AG09309 (cell line): Measurements from ENCODE around the gene GBA2.

Experiments used
- DNase-seq: peaks from one replicate; pipeline ENCODE4 v3.0.0-alpha.2; 2010; ENCODE audit warnings: low read depth
- H3K4me3 ChIP-seq: 2 replicates; pipeline ENCODE4 v1.5.1; 2011; ENCODE audit warnings: mild to moderate bottlenecking, low read depth, low read length, moderate library complexity; ENCODE audit not compliant: control insufficient read depth
- TF ChIP-seq, protein P1 (sequence below): IDR thresholded peaks from 2 replicates; pipeline ENCODE4 v1.5.1; 2011; ENCODE audit warnings: mild to moderate bottlenecking, low read depth, low read length, inconsistent platforms; ENCODE audit not compliant: insufficient read depth, control insufficient read depth; ENCODE audit errors: missing control alignments

GBA2 gene

DNA sequence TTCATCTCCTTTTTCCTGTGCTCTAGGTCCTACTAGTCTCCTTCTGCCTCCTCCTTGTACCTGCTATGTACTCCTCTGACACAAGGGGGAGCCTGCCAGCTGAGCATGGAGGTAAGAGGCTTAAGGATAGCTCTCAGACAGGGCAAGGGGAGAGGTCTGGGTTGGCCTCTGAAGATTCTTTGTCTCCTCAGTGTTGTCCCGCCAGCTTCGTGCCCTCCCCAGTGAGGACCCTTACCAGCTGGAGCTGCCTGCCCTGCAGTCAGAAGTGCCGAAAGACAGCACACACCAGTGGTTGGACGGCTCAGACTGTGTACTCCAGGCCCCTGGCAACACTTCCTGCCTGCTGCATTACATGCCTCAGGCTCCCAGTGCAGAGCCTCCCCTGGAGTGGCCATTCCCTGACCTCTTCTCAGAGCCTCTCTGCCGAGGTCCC is 12.8 kb downstream of the GBA2 start:
- peak; percentile 32 for DNase-seq
- TF ChIP-seq, protein P1, sequence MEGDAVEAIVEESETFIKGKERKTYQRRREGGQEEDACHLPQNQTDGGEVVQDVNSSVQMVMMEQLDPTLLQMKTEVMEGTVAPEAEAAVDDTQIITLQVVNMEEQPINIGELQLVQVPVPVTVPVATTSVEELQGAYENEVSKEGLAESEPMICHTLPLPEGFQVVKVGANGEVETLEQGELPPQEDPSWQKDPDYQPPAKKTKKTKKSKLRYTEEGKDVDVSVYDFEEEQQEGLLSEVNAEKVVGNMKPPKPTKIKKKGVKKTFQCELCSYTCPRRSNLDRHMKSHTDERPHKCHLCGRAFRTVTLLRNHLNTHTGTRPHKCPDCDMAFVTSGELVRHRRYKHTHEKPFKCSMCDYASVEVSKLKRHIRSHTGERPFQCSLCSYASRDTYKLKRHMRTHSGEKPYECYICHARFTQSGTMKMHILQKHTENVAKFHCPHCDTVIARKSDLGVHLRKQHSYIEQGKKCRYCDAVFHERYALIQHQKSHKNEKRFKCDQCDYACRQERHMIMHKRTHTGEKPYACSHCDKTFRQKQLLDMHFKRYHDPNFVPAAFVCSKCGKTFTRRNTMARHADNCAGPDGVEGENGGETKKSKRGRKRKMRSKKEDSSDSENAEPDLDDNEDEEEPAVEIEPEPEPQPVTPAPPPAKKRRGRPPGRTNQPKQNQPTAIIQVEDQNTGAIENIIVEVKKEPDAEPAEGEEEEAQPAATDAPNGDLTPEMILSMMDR, result peak; percentile 94
- H3K4me3 ChIP-seq, result no peak overlapping the region

DNA sequence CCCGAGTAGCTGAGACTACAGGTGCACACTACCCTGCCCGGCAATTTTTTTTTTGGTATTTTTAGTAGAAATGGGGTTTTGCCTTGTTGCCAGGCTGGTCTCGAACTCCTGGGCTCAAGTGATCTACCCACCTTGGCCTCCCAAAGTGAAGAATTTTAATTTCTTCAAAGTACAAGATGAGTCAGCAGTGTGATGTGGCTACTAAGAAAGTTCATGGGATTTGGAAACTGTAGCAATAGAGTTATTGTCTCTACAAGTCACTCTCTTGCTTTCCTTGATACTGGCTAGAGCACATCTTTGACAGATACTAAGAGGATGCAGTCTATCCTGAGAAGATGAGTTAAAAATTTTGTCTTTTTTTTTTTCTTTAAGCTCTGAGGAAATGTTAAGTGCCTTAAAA is 14.9 kb downstream of the GBA2 start:
- TF ChIP-seq, protein P1, result no peak
- H3K4me3 ChIP-seq, result no peak overlapping the region; the same call in 1 of the 2 replicates
- DNase-seq, result no peak

DNA sequence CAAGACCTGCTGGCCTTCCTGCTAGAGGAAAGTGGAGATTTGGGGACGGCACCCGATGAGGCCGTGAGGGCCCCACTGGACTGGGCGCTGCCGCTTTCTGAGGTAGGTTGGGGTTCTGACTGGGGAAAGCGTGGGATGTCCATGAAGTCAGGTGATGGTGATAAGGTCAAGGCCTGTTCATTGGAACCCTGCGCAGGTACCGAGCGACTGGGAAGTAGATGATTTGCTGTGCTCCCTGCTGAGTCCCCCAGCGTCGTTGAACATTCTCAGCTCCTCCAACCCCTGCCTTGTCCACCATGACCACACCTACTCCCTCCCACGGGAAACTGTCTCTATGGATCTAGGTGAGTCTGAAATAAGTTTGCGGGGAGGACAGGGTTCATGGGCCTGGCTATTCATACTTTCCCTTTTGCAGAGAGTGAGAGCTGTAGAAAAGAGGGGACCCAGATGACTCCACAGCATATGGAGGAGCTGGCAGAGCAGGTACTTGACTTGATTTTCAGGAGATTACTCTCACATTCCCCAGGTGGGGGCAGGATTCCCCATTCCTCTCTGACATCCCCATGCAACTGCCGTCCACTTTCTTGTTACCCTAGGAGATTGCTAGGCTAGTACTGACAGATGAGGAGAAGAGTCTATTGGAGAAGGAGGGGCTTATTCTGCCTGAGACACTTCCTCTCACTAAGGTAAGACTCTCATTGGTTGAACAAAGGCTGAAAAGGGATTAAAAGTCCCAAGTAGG is 16.1 kb downstream of the GBA2 start:
- no peak for DNase-seq
- peak overlapping the region; percentile 88 for H3K4me3 ChIP-seq
- TF ChIP-seq, protein P1, result no peak

DNA sequence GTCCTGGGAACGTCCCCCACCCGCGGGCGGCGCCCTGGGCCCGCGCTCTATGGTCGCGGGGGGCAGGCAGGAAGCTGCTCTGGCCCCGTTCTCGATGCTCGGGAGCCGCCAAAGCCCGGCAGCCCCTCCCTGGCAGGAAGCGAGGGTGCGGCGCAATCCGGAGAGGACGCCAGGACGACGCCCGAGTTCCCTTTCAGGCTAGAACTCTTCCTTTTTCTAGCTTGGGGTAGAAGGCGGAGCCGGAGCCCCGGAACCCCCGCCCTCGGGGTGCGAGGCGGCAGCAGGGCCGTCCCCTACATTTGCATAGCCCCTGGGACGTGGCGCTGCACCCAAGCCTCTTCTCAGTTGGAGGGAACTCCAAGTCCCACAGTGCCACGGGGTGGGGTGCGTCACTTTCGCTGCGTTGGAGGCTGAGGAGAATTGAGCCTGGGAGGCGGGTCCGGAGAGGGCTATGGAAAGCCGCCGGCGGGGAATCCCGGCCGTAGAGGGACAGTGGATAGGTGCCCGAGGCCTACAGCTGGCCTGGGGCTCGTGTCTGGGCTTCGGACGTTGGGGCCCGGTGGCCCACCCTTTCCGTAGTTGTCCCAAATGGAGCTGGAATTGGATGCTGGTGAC is 16.7 kb downstream of the GBA2 start, which contains the start of the genes CREB3 and TLN1:
Gene CREB3, plus strand, starts transcription at position 482 of the 615 bp plus-strand sequence. Its CDS starts 107 bp downstream, at position 589.
Gene TLN1, minus strand, starts transcription at position 11 of the 615 bp plus-strand sequence. CDS start 6,501 bp downstream, outside the sequence.
- peak within 1 kb of the TSS; percentile 88 for H3K4me3 ChIP-seq
- TF ChIP-seq, protein P1, result no peak
- peak; percentile 97 for DNase-seq

DNA sequence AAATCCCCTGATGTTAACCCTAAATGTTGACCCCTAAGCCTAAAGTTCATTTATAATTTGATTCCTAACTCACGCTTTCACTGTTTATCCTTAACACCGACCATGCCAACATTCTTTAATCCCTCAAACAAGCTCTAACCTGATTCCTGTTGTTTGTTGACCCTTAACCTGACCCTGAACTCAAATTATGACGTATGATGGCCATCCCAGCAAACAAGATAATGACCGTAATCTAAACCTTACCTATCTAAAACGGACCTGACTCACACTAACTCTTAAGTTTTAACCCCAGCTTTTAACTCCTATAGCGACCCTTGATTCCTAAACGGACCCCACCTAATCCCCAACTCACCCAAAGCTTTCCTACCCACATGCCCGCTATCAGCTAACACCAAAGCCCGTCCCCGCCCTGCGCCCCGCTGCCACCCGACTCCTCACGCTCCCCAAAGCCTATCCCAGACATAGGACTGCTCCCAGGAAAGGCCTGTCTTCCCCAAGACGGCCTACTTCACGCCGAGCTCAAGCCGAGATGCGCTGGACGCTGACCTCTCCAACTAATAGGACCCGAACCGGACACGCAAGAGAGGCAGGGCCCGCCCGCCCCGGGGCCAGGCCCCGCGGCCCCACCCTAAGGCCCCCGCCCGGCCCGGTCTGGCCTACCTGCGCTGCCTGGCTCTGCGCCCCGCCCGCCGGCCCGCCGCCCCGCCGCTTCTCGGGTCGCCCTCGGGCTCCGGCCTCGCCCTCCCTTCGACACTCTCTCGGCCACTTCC is 17.4 kb downstream of the GBA2 start:
- H3K4me3 ChIP-seq, result peak overlapping the region; percentile 88
- TF ChIP-seq, protein P1, result no peak
- DNase-seq, result no peak

DNA sequence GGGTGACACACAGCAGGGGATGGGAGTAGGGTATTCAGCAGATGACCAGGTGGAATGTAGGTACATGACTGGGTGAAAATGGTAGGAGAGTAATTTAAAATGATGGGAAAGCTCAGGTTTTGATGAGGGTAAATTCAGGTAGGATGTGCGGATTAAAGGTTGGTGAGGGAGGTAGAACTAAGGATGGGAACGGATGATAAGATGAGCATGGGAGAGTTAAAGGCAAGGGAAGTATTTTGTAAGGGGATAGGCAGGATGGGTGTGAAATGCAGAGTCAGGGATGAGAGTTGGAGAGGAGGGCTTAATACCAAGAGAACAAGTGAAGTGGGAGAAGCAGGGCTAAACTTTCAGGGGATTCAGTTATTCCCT is 18.6 kb downstream of the GBA2 start:
- peak overlapping the region; percentile 88 for H3K4me3 ChIP-seq
- no peak for DNase-seq
- TF ChIP-seq, protein P1, result no peak
